Tongue (tissue), 2 donors: ENCODE results near the gene DNAL4. TPM values are rescaled to one million over a fixed set of nuclear protein-coding genes. Genes with fewer than 3 reads are reported as not detected.

Experiments
- DNase-seq: peaks from one replicate; pipeline ENCODE4 v3.0.0-alpha.2; 2015
- total RNA-seq: library from RNA; depleted of rRNA; stranded (reverse); fragments of >200 nt; gene quantifications from one replicate; pipeline ENCODE4 v1.2.3, GENCODE V29; 2014

DNAL4 gene
- total RNA-seq, 1 donor from 2014 or later, result 9.3 TPM

DNA sequence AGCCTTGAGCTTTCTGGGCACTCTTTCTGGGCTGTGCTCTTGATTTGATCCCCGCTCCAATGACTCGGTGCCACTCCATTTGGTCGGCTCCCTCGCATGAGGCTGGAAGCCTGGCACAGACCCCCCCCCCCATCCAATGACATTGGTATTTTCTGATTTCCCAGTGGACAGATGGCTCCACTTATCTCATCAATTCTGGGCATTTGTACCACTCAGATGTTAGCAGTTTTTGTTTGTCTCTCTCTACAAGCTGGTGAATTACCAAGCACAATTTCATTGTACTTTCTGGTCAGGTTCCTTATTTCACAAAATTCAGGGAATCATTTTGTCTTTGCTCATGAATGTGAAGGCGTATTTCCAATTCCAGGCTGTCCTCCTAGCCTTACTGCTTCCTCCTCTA lies 9.1 kb downstream of the DNAL4 start:
- no peak for DNase-seq

- no peak for DNase-seq
Observed at GRCh38 chr22:38784035-38784434, 9.9 kb downstream of the DNAL4 start.

- no peak for DNase-seq
Observed at GRCh38 chr22:38783095-38783615, 10.8 kb downstream of the DNAL4 start.

DNA sequence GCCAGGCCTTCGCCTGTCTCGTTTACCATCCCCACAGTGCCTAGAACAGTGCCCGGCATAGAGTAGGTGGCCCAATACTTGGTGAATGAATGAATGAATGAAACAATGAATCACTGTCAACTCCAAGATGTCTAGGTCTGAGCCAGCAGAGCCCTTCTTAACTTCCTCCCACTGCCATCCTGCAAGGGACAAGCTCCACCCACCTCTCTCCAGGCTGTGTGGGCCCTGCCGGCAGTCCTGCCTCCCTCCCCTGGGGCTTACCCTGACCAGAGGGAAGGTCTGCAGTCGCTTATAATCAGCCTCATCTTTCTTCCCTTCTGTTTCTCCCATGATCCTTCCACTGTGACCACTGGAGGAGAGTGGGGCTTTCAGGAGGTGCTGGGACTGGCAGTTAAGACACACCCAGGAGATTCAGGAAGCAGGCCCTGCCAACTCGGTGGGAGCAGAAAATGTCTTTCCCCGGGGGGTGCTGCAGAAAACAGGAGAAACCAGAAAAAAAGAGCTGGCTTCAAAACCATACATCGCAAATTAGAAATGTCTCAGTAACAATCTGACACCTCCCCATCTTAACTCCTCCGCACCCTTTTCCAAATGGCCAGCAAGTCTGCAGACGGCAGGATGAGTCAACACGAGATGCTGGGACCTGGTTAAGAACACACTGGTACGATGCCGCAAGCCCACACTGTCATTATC lies 11.4 kb downstream of the DNAL4 start:
- no peak for DNase-seq

GRCh38 chr22:38781033-38781432 lies 12.9 kb downstream of the DNAL4 start:
- DNase-seq, result no peak

DNA sequence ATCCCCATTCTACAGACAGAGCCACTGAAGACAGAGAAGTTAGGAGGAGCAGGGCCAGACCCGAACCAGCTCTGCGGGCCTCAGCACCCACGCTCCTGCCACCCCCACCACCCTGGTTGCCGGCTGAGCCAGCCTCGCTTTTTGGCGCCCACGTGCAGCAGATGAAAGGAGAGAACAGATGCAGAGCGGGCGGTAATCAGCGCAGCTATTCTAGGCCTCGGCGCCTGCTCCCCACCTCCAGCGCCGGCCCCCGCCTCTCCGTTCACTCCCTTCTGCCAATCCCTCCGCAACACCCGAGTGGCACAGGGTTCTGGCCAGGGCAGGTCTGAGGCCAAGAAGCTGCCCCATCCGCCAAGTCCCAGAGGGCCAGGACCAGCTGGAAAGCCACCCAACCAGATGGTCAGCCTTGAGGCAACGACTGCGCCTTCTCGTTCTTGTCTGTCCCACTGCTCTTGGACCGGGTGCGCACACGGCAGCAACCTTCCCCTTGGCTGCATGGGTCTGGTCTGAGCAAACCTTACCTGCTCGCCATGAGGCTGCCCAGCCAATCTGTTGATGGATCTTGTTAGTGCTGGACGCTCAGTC lies 16.8 kb downstream of the DNAL4 start:
- DNase-seq, result no peak

GRCh38 chr22:38776086-38776485 lies 17.9 kb downstream of the DNAL4 start:
- no peak for DNase-seq

DNA sequence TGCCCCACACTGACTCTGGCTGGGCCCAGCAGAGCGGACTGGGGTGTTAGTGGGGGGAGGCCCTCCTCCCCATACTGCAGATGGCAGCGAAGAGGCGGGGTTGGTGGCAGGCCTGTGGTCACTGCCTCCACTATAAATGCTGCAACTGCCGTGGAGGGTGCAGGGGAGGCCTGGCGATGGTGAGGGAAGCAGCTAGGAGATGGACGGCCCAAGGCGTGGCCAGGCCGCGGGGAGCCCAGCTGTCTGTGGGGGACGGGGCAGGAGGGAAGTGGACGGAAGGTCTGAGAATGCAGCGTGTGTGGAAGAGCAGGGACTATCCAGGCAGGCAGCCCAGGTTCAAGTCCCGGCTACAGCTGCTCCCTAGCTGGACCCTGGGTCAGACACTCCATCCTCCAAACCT lies 18.3 kb downstream of the DNAL4 start:
- no peak for DNase-seq

GRCh38 chr22:38774496-38775166 lies 19.3 kb downstream of the DNAL4 start:
- DNase-seq, result no peak

DNA sequence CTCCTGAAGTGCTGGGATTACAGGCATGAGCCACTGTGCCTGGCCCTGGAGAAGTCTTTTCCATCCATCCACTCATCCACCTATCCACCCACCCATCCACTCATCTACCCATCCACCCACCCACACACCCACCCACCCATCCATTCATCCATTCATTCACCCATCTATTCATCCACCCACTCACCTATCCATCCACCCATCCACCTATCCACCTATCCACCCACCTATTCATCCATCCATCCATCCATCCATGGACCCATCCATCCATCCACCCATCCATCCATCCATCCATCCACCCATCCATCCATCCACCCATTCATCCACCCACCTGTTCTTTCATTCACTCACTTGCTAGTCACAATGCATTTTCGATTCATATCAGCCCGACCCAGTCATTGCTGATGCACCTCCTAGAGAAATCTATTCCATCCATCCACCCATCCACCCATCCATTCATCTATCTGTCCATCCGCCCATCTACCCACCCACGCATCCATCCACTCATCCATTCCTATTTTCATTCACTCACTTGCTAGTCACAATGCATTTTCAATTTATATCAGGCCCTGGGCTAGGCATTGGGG lies 20.5 kb downstream of the DNAL4 start:
- no peak for DNase-seq

DNA sequence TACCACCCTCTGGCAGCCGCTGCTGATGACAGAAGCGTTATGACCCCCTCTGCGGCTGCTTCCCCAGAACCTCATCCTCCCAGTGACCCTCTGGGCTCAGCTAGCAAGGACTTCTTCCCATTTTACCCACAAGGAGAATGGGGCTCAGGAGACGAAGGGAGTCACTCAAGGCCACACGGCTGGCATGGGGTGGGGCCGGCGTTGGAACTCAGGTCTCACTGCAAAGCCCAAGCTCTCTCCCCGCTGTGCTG lies 21.4 kb downstream of the DNAL4 start:
- no peak for DNase-seq

- no peak for DNase-seq
Observed at GRCh38 chr22:38770257-38770949, 23.5 kb downstream of the DNAL4 start.

DNA sequence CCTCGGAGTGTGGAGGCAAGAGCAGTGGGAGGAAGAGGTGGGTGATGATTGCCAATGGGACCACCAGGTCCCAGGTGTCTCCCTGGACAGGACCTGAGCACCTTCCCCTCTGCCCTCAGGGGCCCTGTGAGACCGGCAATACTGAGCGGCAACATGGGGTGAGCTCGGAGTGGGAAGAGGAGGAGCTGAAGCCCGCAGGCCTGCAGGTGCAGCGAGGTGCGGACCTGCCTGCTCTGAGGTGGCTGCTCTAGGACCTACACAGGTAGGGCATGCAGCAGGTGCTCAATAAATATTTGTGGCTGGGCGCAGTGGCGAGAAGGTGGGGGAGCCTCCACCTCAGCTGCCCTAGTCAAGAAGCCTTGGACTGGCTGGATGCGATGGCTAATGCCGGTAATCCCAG lies 25.9 kb downstream of the DNAL4 start:
- no peak for DNase-seq

GRCh38 chr22:38767313-38767712 lies 26.6 kb downstream of the DNAL4 start:
- DNase-seq, result no peak

DNA sequence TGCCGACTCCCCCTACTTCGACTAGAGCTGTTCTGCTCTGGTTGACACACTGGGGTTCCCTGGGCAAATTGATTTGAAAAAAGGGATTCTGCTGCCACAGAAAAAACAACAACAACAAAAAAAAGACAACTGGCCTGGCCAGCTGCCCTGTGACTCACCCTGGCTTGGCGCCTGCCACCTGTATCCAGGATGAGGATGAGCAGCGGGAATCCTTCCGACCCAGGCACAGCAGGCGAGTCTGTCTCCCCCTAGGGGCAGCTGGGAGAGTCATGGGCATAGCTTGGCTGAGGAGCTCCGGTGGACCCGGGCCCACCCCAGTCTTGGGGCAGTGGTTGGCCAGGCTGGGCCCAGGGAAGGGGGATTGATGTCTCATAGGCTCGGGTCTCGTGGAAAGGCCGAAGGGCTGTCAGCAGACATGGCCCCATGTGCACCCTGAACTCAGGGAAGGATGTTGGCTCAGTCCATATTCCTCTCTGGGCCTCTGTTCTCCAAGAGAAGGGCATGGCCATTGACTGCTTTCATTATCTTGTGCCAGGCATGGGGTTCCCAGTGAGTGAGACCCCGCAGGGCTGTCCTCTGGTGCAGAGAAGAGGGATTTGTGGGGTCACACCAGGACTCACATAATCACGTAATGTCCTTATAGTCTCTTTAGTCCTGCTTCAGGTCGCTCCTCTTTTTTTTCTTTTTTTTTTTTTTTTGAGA lies 27.7 kb downstream of the DNAL4 start:
- DNase-seq, result peak; percentile 70

GRCh38 chr22:38762551-38762983 lies 31.4 kb downstream of the DNAL4 start:
- peak; percentile 34 for DNase-seq

- no peak for DNase-seq
Observed at GRCh38 chr22:38761202-38762162, 32.5 kb downstream of the DNAL4 start.

DNA sequence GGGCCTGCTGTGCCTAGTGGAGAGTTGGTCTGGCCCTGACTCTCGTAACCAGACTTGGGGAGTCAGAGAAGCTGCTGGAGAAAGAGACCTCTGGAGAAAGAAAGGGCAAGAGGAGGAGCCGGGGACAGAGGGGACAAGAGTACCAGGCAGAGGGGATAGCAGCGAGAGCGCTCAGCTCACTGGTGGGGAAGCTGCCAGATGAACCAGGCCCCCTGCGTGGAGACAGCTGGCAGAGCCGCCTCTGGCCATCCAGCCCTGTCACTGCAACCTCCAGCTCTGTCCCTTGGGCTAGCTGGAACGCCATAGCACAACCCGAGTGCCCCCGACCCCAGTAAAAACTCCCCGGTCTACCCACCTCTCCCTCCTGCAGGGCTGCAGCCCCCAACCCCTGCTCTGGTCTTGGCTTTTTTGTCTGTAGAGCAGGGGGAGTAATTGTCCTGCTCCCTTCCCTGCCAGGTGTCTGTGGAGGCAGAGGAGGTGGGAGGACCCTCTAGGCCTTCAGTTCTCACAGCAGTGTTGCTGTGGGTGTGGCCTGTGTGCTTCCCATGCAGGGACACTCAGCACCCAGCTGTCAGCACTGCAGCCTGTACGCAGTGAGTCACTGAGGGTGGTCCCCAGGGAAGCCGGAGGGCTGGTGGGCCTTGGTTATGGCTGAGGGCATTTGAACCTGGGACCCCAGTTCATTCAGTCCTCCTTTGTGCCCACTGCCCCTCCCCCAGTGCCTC lies 33.3 kb downstream of the DNAL4 start:
- DNase-seq, result peak; percentile 64

DNA sequence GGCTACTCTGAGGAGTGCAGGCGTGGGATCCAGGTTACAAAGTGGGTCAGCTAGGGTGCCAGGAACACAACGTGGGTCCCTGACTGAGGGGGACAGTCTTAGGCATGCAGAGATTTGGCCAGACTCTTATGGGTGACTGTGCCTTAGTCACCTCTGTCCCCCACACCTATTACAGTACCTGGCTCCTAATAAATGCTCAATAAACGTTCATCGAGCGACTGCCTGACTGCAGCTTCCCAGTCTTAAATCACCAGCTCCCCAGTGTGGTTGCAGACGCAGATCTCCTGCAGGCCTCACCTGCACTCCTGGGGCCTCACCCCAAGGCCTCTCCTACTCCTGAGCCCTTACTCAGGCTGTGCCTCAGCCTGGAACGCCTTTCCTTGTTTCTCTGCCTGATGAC lies 34.9 kb downstream of the DNAL4 start:
- no peak for DNase-seq

- no peak for DNase-seq
Observed at GRCh38 chr22:38758276-38758945, 35.5 kb downstream of the DNAL4 start.
